Astrocyte of the cerebellum (primary cell): Measurements from ENCODE around the gene NKX6-2.

Experiments used
- DNase-seq: peaks from one replicate; pipeline ENCODE4 v3.0.0-alpha.2; 2011; ENCODE audit warnings: low read depth
- H3K4me3 ChIP-seq: 2 replicates; pipeline ENCODE4 v1.5.1; 2011; ENCODE audit warnings: mild to moderate bottlenecking, low read depth, low read length, moderate library complexity
- in situ Hi-C: cut with HindIII; loops from 2 replicates; pipeline ENCODE4 v1.10.0; 2017; ENCODE audit warnings: low sequenced_read_pairs
- TF ChIP-seq, protein P1 (sequence below): IDR thresholded peaks from 2 replicates; pipeline ENCODE4 v1.5.1; 2012; ENCODE audit warnings: low read length, low read depth, moderate library complexity, mild to moderate bottlenecking; ENCODE audit errors: missing control alignments

Gene NKX6-2

GRCh38 chr10:132781556-132781955, 4.4 kb downstream of the NKX6-2 start:
- H3K4me3 ChIP-seq: no peak overlapping the region
- in situ Hi-C loops: no loop called here
- TF ChIP-seq, protein P1, sequence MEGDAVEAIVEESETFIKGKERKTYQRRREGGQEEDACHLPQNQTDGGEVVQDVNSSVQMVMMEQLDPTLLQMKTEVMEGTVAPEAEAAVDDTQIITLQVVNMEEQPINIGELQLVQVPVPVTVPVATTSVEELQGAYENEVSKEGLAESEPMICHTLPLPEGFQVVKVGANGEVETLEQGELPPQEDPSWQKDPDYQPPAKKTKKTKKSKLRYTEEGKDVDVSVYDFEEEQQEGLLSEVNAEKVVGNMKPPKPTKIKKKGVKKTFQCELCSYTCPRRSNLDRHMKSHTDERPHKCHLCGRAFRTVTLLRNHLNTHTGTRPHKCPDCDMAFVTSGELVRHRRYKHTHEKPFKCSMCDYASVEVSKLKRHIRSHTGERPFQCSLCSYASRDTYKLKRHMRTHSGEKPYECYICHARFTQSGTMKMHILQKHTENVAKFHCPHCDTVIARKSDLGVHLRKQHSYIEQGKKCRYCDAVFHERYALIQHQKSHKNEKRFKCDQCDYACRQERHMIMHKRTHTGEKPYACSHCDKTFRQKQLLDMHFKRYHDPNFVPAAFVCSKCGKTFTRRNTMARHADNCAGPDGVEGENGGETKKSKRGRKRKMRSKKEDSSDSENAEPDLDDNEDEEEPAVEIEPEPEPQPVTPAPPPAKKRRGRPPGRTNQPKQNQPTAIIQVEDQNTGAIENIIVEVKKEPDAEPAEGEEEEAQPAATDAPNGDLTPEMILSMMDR: no peak
- no peak for DNase-seq

GRCh38 chr10:132780356-132780755, 5.6 kb downstream of the NKX6-2 start:
- H3K4me3 ChIP-seq: no peak overlapping the region
- in situ Hi-C loops: no loop called here
- DNase-seq: no peak
- TF ChIP-seq, protein P1: no peak

GRCh38 chr10:132779549-132780294, 6.2 kb downstream of the NKX6-2 start:
- DNase-seq: no peak
- TF ChIP-seq, protein P1: no peak
- no peak overlapping the region for H3K4me3 ChIP-seq
- in situ Hi-C loops: no loop called here

GRCh38 chr10:132777441-132777840, 8.5 kb downstream of the NKX6-2 start:
- in situ Hi-C loops: no loop called here
- no peak overlapping the region for H3K4me3 ChIP-seq
- TF ChIP-seq, protein P1: no peak
- DNase-seq: no peak

DNA sequence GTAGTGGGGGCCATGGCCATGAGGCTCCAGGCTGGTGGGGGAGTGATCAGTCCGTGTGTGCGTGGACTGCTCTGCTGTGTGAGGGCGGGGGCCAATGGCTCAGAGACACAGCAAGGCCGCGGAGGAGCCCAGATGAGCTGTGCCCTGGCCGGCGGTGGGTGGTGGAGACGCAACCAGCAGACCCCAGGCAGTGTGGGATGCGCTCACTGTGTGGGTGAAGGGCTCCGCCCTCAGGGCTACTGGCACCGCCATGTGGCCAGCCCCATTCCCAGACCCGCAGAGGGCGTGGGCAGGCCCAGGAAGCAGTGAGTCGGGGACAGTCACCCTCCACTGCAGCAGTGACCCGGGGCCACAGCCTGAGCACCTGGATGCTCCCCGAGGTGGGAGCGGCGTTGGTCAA, 9.1 kb downstream of the NKX6-2 start:
- no peak overlapping the region for H3K4me3 ChIP-seq
- TF ChIP-seq, protein P1: no peak
- in situ Hi-C loops: no loop called here
- no peak for DNase-seq

GRCh38 chr10:132776186-132776585, 9.8 kb downstream of the NKX6-2 start:
- in situ Hi-C loops: no loop called here
- TF ChIP-seq, protein P1: no peak
- H3K4me3 ChIP-seq: no peak overlapping the region
- no peak for DNase-seq
